Ovary (tissue), 3 donors: Measurements from ENCODE around the gene FBN3.

Source experiments
- CTCF ChIP-seq, 3 donors: fragments of 450-650 bp in 2 of 3; fragments of 200-600 bp in 1 of 3; IDR thresholded peaks; one replicate each; pipeline versions ENCODE4 v1.5.1 to v1.8.0; 2016 to 2022; ENCODE audit warnings: antibody characterized with exemption in 3 of 3, mild to moderate bottlenecking in 1 of 3
- EP300 ChIP-seq: sonication (generic); formaldehyde crosslinking; IDR thresholded peaks from one replicate; pipeline ENCODE4 v1.6.1; 2017; ENCODE audit warnings: antibody characterized with exemption
- POLR2A ChIP-seq: fragments of 450-650 bp; IDR thresholded peaks from one replicate; pipeline ENCODE4 v1.6.1; 2017; ENCODE audit warnings: antibody characterized with exemption, mild to moderate bottlenecking, moderate library complexity
- donor health status: DM: no; HTN: no; CAD: no.

DNA sequence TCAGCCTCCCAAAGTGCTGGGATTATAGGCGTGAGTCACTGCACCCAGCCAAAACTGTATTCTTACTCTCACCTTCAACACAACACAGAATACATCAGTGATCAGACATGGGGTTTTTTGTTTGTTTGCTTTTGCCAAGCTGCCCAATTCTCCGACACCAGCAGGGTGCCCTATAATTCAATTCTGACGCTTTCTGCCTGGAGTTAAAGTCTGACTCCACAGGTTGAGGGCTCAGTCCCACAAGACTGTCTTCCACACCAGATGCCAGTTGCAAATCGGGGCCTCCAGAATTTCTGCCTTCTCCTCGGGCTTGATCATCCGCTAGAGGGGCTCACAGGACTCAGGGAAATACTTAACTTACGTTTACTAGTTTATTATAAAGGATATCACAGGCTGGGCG is 22.1 kb downstream of the FBN3 start:
- TF ChIP-seq CTCF (IDR thresholded peaks at IDR 0.05) = no peak
- TF ChIP-seq POLR2A = no peak
- TF ChIP-seq EP300 = no peak
